Subcutaneous adipose tissue (tissue), 4 donors: Measurements from ENCODE around the gene CCDC90B. TPM values are rescaled to one million over a fixed set of nuclear protein-coding genes. Genes with fewer than 3 reads are reported as not detected.

ENCODE experiments used
- total RNA-seq, 4 donors: library from RNA; depleted of rRNA; stranded (reverse); fragments of >200 nt; gene quantifications; one replicate each; pipeline ENCODE4 v1.1.0, GENCODE V29; 2016
- TF ChIP-seq, protein P1 (sequence below): fragments of 450-650 bp; IDR thresholded peaks from one replicate; pipeline ENCODE4 v1.5.1; 2016; ENCODE audit warnings: low read depth, mild to moderate bottlenecking, control low read depth, antibody characterized with exemption, moderate library complexity

CCDC90B gene, protein sequence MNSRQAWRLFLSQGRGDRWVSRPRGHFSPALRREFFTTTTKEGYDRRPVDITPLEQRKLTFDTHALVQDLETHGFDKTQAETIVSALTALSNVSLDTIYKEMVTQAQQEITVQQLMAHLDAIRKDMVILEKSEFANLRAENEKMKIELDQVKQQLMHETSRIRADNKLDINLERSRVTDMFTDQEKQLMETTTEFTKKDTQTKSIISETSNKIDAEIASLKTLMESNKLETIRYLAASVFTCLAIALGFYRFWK
- total RNA-seq = 10 to 100 TPM; 27.7 to 54.8 (median 42.2) TPM

DNA sequence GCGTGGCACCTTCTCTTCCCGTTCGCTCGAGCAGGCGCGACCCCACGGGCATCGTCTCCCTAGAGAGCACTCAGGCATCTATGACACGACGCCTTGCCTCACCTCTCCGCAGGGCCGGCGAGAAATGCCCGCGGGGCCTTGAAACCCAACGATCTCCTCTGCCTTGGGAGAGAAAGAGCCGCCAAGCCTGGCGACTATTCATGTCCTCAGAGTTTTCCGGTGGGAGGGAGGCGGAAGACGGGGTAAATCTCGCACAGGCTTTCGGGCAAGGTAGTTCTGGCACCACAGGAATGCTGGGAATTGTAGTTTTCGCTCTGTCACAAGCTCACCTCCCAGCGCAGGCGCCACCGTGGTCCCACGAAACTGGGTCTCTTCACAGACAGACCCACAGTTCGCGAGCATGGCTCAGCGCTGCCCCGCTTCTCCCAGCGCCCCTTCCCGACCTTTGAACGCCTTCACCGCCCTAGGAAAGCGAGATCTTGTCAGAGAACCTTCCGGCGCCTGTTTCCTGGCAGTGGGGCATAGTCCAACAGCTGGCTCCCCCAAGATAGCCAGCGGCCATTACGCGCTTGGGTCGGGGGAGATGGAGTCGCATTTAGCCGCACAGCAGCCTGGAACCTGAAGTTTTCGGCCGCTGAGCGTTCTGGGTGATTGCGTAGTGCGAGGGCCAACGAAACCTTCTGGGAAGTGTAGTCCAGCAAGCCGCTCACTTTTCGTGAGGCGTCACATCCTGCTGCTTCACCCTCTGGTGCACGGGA is at the start of gene CCDC90B:
CCDC90B (minus strand) TSS at position 597 of the 758 bp plus-strand sequence; CDS start at position 202, 395 bp downstream.
- TF ChIP-seq, protein P1, sequence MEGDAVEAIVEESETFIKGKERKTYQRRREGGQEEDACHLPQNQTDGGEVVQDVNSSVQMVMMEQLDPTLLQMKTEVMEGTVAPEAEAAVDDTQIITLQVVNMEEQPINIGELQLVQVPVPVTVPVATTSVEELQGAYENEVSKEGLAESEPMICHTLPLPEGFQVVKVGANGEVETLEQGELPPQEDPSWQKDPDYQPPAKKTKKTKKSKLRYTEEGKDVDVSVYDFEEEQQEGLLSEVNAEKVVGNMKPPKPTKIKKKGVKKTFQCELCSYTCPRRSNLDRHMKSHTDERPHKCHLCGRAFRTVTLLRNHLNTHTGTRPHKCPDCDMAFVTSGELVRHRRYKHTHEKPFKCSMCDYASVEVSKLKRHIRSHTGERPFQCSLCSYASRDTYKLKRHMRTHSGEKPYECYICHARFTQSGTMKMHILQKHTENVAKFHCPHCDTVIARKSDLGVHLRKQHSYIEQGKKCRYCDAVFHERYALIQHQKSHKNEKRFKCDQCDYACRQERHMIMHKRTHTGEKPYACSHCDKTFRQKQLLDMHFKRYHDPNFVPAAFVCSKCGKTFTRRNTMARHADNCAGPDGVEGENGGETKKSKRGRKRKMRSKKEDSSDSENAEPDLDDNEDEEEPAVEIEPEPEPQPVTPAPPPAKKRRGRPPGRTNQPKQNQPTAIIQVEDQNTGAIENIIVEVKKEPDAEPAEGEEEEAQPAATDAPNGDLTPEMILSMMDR = no peak

DNA sequence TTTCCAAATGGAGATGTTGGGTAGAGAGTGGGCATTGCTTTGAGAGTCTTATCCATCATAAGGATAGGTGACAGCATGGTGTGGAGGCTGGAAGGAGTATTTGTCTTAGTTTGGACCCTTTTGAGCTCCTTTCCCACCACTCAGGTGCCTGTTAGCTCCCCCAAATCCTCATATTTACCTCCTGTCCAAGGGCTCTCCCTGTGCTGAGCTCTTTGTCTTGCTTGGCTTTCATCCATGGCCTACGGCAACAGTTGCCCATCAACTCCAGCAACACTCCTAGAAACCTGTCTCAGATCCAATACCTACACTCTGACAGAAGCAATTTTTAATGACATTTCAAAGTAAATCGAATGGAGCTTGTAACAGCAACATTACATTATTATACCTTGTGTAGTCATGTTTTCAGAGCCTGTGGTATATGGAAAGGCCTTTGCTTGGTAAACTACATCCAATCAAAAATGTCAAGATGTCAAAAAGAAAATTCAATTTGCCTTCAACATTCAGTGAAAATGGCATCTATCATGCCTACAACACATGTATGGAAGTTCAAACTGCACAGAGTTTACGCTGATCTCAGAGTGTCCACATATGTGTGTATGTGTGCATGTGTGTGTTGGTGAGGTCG is 49.4 kb upstream of the CCDC90B start:
- TF ChIP-seq, protein P1 = no peak

DNA sequence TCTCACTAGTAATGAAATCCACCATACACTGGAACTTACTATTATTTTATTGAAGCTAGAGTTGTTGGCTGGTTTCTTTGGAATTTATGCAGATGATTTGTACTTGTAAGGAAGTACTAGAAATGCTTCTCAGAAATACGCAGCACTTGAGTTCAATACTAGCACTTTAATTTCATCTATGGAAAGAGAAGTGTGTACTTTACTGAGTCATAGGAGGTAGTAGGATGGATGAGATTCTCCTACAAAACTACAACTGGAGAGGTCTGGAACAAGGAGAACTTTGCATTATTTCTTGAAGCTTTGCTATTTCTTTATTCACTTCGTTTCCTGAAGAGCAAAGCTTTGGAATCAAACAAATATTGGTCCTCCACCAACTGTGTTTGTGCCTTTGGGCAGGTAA is 44.1 kb upstream of the CCDC90B start:
- TF ChIP-seq, protein P1 = no peak

DNA sequence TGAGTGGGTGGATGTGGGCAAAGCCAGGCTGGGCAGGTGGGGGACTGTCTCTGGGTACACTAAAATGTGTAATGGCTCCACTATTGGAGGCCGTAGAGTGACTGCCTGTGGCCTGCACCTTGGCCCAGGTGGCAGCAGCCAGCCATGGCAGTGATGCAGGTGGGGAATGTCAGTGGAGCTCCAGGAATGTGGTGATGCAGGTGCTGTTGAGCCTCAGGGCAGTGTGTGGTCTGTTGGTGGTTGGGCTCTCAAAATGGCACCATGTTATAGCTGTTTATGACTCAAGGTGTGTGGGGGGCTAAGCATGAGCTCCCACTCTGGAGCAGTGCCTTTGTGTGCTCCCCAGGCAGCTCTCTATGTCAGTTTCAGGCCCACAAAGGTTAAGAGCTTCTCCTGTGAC is 40.2 kb upstream of the CCDC90B start:
- TF ChIP-seq, protein P1 = no peak

DNA sequence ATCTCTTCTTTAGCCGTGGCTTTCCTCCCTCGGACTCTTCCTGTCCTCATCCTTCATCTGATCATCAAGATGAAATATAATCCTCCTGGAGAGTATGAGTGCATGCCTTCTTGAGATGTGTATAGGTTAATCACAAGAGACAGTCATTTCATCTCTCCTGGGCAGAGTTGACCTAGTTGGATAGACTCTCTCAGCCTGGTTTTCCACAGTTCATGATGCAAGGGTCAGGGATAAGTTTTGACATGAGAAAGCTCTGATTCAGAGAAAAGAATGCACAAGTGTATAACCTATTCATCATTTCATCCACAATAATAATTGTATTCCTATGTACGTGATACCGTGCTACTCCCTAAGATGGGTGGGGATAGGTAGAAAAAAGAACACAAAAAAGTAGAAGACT is 33.2 kb upstream of the CCDC90B start:
- TF ChIP-seq, protein P1 = no peak

DNA sequence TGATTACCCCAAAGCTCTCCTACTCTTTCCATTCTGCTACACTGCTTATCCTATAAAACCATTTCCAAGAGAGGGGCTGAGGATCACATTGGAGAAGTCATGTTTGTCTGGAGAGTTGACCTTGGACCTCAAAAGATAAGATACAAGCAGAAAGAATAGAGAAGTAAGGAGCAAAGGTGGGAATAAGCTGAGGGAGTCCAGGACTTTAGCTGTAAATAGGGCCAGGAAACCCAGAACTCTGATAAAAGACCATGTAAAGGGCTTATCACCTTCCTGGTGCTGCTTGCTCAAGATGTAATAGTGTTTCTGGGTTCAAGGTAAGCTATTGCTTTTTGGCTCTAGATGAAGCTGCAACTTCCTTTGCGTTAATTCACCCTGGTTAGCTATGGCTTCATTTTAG is 32.8 kb upstream of the CCDC90B start:
- TF ChIP-seq, protein P1 = no peak
